GM04504 (cell line): ENCODE results near the gene GSTP1.
"Not testable (repeated sequence)": the region's sequence is repeated elsewhere in the genome, so short reads cannot be mapped to it uniquely, and the experiment has no call there.

Source experiments
- DNase-seq: peaks from one replicate; pipeline ENCODE4 v3.0.0-alpha.2; 2012; ENCODE audit warnings: low read depth

GSTP1 gene

GRCh38 chr11:67597458-67597857, 13.8 kb downstream of the GSTP1 start:
- DNase-seq: not testable (repeated sequence)

GRCh38 chr11:67597963-67598362, 14.4 kb downstream of the GSTP1 start:
- DNase-seq: not testable (repeated sequence)

- no peak for DNase-seq
These were observed 15.5 kb downstream of the GSTP1 start for GRCh38 chr11:67599149-67599548.

DNA sequence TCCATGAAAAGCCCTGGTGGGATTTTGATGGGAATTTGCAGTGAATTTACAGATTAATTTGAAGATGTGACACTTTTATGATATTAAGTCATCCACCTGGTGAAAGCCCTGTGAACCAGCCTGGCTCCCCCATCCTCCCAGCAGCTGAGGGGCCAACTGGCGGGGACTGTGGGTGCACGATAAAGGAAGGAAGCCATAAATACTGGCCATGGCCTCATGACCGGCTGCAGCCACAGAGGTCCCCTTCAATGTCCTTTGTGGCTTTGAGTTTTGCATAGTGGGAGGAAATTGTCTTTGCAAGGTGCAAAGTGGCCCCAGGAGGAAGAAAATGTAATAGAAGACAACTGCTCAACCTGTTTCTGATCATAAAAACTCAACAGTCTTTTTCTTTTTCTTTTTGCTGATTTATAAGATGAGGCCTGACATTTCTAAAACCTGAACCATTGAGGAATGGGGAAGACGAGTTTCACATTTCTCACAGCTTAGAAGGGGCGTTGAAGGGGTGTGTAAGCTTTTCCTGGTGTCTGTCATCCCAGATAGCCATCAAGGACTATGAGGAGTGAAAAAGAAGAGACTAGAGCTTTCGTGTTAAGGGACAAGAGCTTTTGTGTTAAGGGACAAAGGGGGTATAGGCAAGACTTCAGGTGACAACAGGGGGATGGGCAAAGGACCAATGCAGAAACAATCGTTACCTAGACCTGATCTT, 16.9 kb downstream of the GSTP1 start:
- no peak for DNase-seq

GRCh38 chr11:67601098-67601497, 17.5 kb downstream of the GSTP1 start:
- DNase-seq: no peak

DNA sequence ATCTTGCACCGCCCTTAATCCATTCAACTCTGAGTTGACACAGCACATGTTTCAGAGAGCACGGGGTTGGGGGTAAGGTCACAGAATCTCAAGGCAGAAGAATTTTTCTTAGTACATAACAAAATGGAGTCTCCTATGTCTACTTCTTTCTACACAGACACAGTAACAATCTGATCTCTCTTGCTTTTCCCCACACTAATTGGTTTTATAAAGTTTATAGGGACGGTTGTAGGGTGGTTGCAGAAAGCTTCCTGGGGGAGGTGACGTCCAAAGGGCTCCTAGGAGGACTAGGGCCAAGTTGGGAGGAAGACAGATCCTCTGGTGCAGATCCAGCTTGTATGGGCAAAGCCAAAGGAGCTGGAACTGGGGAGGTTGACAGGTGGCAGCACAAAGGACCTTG, 20.5 kb downstream of the GSTP1 start:
- DNase-seq: not testable (repeated sequence)

- DNase-seq: no peak
These were observed 21.2 kb downstream of the GSTP1 start for GRCh38 chr11:67604815-67605214.

- DNase-seq: no peak
These were observed 21.8 kb downstream of the GSTP1 start for GRCh38 chr11:67605231-67606011.

- no peak for DNase-seq
These were observed 22.5 kb downstream of the GSTP1 start for GRCh38 chr11:67606093-67606491.

GRCh38 chr11:67606492-67607295, 23.1 kb downstream of the GSTP1 start, which contains the start of gene NDUFV1:
Gene NDUFV1, plus strand, starts transcription at chr11:67606936. Its CDS starts 69 bp downstream, at chr11:67607005.
- peak; percentile 74 for DNase-seq

DNA sequence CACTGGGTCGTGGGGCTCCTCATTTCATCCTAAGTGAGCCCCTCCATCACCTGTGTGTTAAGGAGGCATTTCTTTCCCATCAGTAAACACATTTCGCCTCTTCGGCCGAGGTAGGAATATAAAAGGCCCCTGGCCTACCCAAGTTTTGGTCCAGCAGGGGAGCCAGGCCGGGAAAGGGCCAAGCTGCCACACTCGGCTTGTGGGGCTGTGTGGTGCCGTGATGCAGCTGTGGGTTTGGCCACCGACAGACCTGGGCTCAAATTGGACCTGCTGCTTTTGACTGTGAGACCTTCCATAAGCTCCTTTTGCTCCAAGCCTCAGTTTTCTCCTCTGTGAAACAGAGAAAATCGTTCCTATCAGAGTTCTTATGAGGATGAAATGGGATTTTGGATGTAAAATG, 23.9 kb downstream of the GSTP1 start:
- DNase-seq: no peak

DNA sequence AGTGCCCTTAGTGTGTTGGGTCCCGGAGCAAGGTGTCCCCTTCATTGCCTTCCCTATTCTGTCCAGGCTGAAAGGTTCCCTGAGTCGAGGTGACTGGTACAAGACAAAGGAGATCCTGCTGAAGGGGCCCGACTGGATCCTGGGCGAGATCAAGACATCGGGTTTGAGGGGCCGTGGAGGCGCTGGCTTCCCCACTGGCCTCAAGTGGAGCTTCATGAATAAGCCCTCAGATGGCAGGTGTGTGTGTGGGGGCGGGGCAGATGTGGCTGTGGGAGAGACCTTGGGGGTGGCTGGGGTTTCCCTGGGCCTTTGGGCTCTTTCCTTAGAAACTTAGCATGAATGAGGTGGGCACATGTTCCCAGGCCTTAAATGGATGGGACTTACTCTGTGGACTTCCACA, 24.9 kb downstream of the GSTP1 start:
- no peak for DNase-seq

DNA sequence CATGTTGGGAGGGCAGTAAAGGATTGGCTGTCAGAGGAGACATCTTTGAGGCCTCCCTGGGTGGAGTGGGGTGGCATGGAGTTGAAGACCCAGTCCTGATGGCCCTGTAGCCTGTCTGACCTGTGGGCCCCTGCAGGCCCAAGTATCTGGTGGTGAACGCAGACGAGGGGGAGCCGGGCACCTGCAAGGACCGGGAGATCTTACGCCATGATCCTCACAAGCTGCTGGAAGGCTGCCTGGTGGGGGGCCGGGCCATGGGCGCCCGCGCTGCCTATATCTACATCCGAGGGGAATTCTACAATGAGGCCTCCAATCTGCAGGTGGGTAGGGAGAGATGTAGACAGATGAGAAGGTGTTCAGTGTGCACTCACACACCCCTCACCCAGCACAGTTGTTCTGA, 25.7 kb downstream of the GSTP1 start:
- no peak for DNase-seq

DNA sequence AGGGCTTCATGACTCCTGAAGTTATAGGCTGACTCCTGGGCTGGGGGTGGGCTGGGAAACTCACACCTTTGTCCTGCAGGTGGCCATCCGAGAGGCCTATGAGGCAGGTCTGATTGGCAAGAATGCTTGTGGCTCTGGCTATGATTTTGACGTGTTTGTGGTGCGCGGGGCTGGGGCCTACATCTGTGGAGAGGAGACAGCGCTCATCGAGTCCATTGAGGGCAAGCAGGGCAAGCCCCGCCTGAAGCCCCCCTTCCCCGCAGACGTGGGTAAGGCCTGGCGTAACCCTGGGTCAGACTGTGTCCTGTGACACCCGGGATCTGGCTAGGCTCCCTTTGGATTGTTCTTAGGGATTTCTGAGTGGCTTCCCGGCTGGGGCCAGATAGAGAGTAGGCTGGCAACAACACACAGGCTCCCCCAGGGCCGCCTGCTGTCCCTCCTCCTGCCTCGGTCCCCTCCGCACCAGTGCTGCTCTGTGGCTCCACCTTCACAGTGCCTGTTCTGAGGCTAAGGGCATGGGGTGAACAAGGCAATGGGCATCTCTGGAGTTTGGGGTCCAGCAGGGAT, 26.8 kb downstream of the GSTP1 start:
- no peak for DNase-seq

GRCh38 chr11:67611165-67611564, 27.6 kb downstream of the GSTP1 start:
- DNase-seq: no peak

DNA sequence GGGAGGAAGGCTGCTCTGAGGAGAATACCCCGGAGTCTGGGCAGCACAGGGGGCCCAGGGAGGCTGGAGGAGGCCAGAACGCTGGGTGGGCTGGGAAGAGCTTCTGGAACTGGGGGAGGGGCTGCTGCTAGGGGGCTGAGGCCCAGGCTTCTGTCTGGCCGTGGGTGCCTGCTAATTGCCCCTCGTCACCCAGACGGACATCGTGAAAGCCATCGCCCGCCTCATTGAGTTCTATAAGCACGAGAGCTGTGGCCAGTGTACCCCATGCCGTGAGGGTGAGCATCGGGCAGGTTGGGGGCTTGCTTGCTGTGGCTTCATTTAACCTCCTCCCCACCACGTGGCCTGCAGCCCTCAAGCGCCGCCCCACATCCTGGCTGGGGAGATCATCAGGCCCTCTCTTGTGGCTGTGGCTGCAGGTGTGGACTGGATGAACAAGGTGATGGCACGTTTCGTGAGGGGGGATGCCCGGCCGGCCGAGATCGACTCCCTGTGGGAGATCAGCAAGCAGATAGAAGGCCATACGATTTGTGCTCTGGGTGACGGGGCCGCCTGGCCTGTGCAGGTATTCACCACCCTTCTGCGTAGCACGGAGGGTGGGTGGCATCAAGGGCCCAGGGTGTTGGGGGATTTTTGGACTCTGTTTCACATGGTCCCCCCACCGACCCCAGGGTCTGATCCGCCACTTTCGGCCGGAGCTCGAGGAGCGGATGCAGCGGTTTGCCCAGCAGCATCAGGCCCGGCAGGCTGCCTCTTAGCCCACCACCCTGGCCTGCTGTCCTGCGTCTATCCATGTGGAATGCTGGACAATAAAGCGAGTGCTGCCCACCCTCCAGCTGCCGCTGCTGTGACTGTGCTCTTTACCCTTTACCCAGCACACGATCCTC, 28.3 kb downstream of the GSTP1 start:
- DNase-seq: no peak

- no peak for DNase-seq
These were observed 29.1 kb downstream of the GSTP1 start for GRCh38 chr11:67612751-67613150.

GRCh38 chr11:67613313-67613959, 29.8 kb downstream of the GSTP1 start:
- no peak for DNase-seq

DNA sequence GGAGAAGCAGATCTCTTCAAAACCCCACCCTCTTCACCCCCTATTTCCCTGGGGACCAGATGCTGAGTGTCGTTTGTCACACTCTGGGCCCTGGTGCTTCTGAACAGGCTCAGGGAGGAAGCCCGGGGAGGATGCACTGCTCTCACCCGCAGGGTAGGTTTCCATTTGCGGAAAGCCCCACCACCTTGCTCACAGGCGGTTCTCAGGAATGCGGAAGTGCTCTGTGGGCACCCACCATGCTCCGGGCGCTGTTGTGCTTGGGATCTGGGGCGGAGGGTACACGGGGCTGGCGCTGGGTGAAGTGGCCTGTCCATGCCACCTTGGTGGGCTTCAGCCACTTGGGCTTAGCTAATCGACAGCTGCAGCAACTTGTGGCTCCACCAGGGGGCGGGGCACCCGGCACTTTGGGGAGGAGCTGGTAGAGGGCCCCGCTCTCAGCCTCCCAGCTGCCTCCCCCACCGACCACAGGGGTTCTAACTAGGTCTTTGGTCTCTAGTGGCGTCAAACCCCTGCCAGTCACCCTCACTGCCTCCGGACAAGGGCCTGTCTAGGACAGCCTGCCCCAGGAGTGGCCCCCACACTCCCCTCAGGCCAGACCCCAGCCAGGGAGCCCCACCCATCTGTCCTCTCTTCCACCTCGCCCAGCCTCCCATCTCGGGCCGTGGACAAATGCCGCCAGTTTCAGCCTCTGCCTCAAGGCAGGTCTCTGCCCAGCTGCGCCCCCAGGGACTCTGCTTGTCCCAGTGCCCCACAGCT, 30.5 kb downstream of the GSTP1 start:
- peak; percentile 6 for DNase-seq
